ELR (cell line): ENCODE data around the gene TMPRSS11F.

Experiments used
- DNase-seq: peaks from one replicate; pipeline ENCODE4 v3.0.0-alpha.2; 2015; ENCODE audit warnings: low read depth

The TMPRSS11F gene

GRCh38 chr4:68077737-68078136 is 51.9 kb downstream of the TMPRSS11F start:
- no peak for DNase-seq

GRCh38 chr4:68077301-68077700 is 52.4 kb downstream of the TMPRSS11F start:
- DNase-seq = no peak

GRCh38 chr4:68076194-68076593 is 53.5 kb downstream of the TMPRSS11F start:
- DNase-seq = peak; percentile 3

DNA sequence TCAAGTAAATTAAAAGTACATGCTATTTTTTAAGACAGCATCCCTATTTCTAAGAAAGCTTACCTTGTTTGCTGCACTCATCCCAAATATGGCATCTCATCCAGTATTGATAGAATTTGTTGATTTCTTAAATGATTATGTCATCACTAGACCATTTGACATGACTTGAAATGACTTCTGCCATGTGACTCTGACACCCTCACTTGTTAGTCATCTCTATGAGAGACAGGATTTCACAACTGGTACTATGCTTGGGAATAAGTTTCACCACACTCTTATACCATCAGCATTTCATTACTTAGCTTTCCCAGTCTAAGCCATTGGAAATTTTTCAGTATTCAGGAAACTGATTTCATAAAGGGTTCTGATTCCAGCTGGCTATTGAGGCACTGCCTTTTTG is 55.3 kb downstream of the TMPRSS11F start:
- DNase-seq = peak; percentile 28

DNA sequence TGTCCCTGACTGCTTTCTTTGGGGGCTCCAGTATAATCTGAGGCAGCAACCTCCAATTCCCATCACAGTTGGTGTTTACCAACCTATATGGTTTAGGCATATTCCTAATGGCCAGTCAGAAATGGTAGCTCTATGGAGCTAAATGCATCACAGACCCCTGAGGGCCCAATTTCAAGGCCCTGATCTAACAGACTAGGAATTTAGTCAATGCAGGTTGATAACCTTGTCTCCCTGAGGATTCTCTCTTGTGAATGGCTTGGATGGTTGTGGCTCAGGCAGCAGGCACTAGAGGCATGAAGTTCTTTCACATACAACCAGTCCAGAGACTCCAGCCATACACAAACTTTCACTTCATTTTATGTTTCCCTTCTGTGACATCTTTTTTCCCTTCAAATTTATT is 59.4 kb downstream of the TMPRSS11F start:
- no peak for DNase-seq

- DNase-seq = no peak
Measured at GRCh38 chr4:68062501-68062900, 67.2 kb downstream of the TMPRSS11F start.

GRCh38 chr4:68038272-68038671 is 91.4 kb downstream of the TMPRSS11F start:
- DNase-seq = no peak

- DNase-seq = peak; percentile 29
Measured at GRCh38 chr4:68021185-68021584, 108.5 kb downstream of the TMPRSS11F start.

DNA sequence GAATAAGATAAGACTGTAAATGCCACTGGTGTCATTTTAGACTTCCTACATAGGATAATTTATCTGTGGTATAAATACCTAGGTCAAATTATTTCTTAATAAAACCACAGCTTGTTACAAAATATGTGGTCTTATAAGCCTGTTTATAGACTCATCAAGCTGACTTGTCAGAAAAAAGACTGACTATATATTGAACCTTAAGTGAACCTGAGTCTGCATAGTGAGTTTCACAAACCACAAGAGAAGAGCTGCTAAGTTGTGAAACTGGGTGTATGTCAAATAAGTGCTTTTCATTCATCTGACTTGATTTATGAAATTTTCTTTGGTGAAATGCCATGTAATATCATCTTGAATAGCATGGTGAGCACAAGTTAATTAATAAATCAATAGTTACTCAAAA is 118.0 kb downstream of the TMPRSS11F start:
- DNase-seq = no peak
